Astrocyte (in vitro differentiated cells and primary cell): ENCODE measurements around the gene RAB11FIP3.

Experiments used
- EZH2 ChIP-seq: IDR thresholded peaks from 2 replicates; pipeline ENCODE4 v1.6.1; 2012; ENCODE audit warnings: mild to moderate bottlenecking, low read length, inconsistent platforms; ENCODE audit not compliant: insufficient read depth
- TF ChIP-seq, protein P1 (sequence below): IDR thresholded peaks from 2 replicates; pipeline ENCODE4 v1.5.1; 2011; ENCODE audit warnings: low read depth, mild to moderate bottlenecking, inconsistent platforms, low read length, moderate library complexity; ENCODE audit not compliant: insufficient read depth

DNA sequence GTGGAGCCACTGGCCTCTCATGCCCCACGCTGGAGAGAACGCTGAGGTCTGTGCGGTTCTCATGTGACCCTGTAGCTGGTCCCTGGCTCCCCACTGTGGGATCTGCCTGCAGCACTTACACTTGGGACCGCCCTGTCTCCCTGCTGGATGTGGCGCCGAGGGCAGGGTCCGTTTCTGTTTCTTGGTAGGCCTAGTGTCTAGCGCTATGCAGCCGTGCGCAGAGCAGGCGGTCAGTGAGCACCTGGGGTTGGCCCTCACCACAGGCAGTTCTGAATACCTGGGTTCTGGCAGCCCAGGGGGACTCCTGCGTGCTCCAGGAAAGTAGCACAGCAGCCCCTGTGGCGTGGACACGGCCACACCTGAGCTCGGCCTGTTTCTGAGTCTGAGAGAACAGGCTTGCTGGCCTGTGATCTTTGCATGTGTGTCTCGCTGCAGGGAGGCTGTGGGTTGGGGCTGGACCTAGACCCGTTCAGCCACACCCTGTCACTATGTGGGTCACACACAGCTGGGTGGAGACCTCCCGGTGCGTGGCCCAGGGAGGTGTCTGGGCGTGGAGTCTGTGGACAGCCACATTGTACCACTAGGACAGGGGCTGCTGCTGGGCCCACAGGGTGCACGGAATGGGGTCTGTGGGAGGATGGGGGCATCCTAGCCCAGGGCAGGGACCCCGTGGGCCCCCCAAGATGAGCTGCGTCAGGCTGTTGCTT is 104.8 kb downstream of the RAB11FIP3 start:
- TF ChIP-seq, protein P1, sequence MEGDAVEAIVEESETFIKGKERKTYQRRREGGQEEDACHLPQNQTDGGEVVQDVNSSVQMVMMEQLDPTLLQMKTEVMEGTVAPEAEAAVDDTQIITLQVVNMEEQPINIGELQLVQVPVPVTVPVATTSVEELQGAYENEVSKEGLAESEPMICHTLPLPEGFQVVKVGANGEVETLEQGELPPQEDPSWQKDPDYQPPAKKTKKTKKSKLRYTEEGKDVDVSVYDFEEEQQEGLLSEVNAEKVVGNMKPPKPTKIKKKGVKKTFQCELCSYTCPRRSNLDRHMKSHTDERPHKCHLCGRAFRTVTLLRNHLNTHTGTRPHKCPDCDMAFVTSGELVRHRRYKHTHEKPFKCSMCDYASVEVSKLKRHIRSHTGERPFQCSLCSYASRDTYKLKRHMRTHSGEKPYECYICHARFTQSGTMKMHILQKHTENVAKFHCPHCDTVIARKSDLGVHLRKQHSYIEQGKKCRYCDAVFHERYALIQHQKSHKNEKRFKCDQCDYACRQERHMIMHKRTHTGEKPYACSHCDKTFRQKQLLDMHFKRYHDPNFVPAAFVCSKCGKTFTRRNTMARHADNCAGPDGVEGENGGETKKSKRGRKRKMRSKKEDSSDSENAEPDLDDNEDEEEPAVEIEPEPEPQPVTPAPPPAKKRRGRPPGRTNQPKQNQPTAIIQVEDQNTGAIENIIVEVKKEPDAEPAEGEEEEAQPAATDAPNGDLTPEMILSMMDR, result no peak
- no peak for TF ChIP-seq EZH2
